WI38 (cell line): ENCODE data around the gene ZFR.
"Not testable (repeated sequence)": the region's sequence is repeated elsewhere in the genome, so short reads cannot be mapped to it uniquely, and the experiment has no call there.

ENCODE experiments used
- H3K4me3 ChIP-seq: 2 replicates; pipeline ENCODE4 v1.5.1; 2011; ENCODE audit warnings: low read depth, mild to moderate bottlenecking, control low read depth, low read length
- CTCF ChIP-seq: IDR thresholded peaks from 2 replicates; pipeline ENCODE4 v1.5.1; 2012; ENCODE audit warnings: low read depth, mild to moderate bottlenecking, control low read depth, low read length

The ZFR gene

GRCh38 chr5:32406650-32407049 lies 37.9 kb downstream of the ZFR start:
- no peak overlapping the region for H3K4me3 ChIP-seq
- no peak for TF ChIP-seq CTCF

GRCh38 chr5:32405507-32405906 lies 39.0 kb downstream of the ZFR start:
- no peak overlapping the region for H3K4me3 ChIP-seq

GRCh38 chr5:32403760-32404159 lies 40.8 kb downstream of the ZFR start:
- TF ChIP-seq CTCF: no peak
- no peak overlapping the region for H3K4me3 ChIP-seq

More at GRCh38 chr5:32405507-32405906, 39.0 kb downstream of the ZFR start:
- no peak for TF ChIP-seq CTCF

- H3K4me3 ChIP-seq: no peak overlapping the region
Measured at GRCh38 chr5:32400401-32400800, 44.1 kb downstream of the ZFR start.

GRCh38 chr5:32398754-32399153 lies 45.8 kb downstream of the ZFR start:
- H3K4me3 ChIP-seq: not testable (repeated sequence)

More at GRCh38 chr5:32400401-32400800, 44.1 kb downstream of the ZFR start:
- TF ChIP-seq CTCF: no peak

- no peak overlapping the region for H3K4me3 ChIP-seq
- no peak for TF ChIP-seq CTCF
Measured at GRCh38 chr5:32394981-32395380, 49.6 kb downstream of the ZFR start.

- no peak overlapping the region for H3K4me3 ChIP-seq
- TF ChIP-seq CTCF: no peak
Measured at GRCh38 chr5:32392039-32392438, 52.5 kb downstream of the ZFR start.

- TF ChIP-seq CTCF: no peak
- no peak overlapping the region for H3K4me3 ChIP-seq
Measured at GRCh38 chr5:32390819-32391591, 53.5 kb downstream of the ZFR start.
